LNCAP (cell line): ENCODE data around the gene CLINT1.

ENCODE experiments used
- TF ChIP-seq, protein P1 (sequence below): fragments of 450-650 bp; IDR thresholded peaks from 2 replicates; pipeline ENCODE4 v1.5.1; 2017; ENCODE audit warnings: mild to moderate bottlenecking

Gene CLINT1

DNA sequence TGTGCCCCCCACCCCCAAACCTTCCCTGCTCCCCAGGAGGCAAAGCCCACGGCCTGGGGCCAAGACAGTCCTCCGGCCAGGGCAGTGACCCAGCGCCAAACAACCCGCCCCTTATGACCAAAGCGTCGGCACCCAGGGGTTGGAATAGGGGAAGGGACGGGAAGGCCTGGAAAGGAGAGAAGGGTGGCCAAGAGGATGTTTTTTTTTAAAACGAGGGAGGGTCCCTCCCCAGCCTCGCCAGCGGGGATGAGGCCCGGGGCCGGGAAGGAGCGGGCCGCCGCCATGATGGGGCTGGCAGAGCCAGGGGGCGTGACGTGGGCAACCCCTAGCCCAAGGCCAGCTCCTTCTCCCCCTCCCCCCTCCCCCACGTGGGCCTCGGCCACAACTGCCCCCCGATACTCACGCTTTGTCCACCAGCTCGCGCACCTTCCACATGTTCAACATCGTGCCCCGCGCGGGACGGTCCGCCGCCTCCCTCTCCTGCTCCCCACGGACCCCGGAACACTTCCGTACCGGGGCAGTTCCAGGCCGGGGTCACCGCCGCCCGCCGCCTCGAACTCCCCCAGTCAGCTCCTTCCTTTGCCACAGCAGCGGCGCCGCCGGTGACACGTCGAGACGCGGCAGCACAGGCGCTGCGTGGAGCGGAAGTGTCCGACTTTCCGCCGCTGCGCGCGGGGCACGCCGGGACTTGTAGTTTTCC lies at the start of gene CLINT1:
TSS of gene CLINT1 (minus strand) at position 619 of the 700 bp plus-strand sequence. CDS start at position 444, 175 bp downstream.
- TF ChIP-seq, protein P1, sequence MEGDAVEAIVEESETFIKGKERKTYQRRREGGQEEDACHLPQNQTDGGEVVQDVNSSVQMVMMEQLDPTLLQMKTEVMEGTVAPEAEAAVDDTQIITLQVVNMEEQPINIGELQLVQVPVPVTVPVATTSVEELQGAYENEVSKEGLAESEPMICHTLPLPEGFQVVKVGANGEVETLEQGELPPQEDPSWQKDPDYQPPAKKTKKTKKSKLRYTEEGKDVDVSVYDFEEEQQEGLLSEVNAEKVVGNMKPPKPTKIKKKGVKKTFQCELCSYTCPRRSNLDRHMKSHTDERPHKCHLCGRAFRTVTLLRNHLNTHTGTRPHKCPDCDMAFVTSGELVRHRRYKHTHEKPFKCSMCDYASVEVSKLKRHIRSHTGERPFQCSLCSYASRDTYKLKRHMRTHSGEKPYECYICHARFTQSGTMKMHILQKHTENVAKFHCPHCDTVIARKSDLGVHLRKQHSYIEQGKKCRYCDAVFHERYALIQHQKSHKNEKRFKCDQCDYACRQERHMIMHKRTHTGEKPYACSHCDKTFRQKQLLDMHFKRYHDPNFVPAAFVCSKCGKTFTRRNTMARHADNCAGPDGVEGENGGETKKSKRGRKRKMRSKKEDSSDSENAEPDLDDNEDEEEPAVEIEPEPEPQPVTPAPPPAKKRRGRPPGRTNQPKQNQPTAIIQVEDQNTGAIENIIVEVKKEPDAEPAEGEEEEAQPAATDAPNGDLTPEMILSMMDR, result no peak

DNA sequence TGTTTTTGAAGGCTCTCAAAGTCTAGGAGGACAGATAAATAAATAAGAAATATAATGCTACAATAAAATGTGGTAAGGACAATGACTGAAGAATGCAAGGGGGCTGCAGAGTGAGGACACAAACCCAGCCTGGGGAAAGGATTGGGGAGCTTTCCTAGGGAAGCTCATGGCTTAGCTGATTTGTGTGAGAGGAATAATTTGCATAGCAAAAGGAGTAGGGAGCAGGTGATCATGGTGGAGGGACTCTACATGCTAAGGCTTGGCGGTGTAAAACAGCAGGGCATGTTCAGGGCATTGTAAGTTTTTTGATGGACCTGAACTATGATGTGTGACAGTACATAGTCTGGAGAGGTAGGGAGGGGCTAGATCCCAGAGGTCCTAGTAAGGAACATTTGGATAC lies 49.5 kb upstream of the CLINT1 start:
- TF ChIP-seq, protein P1, result no peak

DNA sequence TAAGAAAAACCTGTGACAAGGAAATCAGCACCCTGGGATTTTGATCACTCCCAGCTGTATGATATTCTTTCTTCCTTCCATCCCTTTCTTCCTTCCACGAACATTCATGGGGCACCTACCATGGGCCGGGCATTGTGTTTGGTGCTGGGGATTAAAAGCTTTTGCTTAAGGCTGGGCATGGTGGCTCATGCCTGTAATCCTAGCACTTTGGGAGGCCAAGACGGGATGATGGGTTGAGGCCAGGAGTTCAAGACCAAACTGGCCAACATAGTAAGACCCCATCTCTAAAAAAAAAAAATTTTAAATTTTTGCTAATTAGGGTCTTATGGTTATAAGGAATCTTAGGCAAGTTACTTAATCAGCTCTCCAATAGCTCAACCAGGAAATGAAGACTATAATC lies 48.5 kb upstream of the CLINT1 start:
- TF ChIP-seq, protein P1, result no peak

DNA sequence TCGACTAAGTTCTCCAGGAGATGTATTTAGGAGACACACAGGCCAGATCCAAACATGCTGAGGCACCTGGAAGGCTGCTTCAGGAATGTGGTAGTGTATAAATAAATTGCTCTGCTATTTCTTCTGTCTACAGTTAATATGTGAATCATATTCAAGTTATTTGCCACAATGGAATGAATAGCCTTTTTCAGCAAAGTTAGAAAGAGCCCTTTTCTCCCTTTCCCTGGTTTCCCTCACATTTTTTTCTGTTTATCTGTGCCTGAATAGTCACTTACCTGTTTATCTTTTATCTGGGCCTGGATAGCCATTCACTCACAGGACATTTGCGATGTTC lies 44.1 kb upstream of the CLINT1 start:
- TF ChIP-seq, protein P1, result no peak

DNA sequence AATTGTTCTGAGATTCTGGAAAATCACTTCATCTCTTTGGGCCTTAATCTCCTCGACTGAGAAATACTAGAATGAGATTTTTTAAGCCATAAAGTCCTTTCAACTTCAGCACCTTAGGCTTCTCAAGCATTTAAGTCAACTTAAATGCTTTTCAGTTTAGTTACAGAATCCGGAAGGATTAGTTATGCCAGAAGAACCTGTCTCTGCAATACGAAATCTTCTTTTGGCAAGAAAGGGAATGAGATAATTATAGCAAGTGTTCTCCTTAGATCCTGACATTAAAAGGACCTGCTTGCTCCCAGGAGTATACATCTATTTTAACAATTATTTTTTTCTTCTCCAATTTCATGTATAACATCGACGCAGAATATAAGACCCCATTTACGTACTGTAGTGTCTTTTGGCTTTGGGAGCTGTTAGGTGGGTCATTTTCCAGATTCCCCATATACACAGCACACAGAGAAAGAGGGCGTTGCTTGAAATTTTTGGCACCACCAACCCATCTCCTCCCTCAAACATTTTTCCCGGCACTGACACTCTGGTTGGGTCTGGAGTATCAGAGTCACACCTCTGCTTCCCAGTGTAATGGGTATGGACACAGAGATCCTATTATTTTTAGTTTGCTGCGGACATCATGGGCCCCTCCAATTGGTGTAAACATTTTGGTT lies 43.6 kb upstream of the CLINT1 start:
- TF ChIP-seq, protein P1, result no peak

DNA sequence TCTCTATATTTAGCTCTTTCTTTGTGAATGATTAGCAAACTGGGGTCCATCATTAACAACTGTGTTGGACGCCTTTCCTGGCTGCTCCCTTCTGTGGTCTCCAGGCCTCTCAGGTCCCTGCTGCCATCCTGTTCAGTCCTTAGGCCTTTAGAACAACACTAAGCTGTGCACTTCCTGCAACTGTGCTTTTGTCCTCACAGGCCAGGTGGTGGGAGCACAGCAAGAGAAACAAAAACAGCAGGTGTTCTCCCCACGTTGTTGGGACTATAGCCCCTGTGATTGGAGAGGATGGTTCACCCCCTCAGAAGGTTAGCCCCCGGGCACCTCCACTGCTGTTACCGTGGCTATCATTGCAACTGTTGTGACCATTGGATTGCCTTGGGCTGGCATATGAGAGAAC lies 41.7 kb upstream of the CLINT1 start:
- TF ChIP-seq, protein P1, result no peak

DNA sequence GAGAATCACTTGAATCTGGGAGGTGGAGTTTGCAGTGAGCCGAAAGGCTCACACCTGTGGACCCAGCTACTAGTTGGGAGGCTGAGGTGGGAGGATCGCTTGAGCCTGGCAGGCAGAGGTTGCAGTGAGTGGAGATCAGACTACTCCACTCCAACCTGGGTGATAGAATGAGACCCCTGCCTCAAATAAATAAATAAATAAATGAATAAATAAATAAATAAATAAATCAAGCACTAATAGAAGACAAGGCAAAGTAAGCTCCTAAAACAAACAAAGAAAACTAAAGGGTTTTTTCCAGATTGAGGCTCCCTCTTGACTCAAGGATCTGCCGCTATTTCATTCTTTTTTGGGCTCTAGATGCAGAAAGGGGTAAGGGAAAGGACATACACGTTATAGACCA lies 34.7 kb upstream of the CLINT1 start:
- TF ChIP-seq, protein P1, result no peak
